ENCODE measurements around the gene KIF21A. TPM values are rescaled to one million over a fixed set of nuclear protein-coding genes. Genes with fewer than 3 reads are reported as not detected.

Gene KIF21A
- total RNA-seq, 5 donors from 2014 or later (not counting 1 experiment from before 2014, with no cell fraction given) = 9.9 to 19.6 (median 13.2) TPM

DNA sequence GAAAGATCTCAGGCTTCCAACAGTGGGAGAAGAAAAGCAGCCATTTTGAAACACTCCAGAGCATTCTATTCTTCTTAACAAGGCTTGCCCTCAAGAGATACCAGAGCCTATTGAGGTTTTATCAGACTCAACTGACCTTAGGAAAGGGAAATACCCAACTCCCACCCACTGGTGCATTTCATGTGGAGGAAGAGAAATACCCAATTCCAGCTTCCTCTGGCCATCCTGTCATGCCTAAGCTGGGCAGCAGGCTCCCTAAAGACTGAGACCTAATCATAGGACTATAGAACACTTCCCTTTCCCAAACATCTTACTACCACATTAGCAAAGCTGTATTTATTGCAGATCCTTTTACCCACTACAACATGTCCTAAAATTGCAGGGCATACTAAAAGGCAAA is 164.5 kb downstream of the KIF21A start:
- Histone ChIP-seq H3K4me1 (ENCODE audit: control insufficient read depth in 1 of 2, extremely low read depth in 1 of 2, insufficient read depth in 2 of 2, low read length in 2 of 2) (no peaks in the 10 kb centered on the region), H3K27ac (ENCODE audit: low read length) (no peak overlapping the region), H3K36me3 (ENCODE audit: control insufficient read depth in 2 of 2, extremely low read depth in 1 of 2, insufficient read depth in 1 of 2, low read length in 1 of 2) (no peaks in the 10 kb centered on the region), H3K9me3 (no peaks in the 10 kb centered on the region), H3K27me3 (replicated peaks in 1 of 2; ENCODE audit: control insufficient read depth in 2 of 2, extremely low read depth in 1 of 2, insufficient read depth in 2 of 2, low read length in 1 of 2) (no peaks in the 10 kb centered on the region), H3K4me3 (ENCODE audit: control insufficient read depth in 1 of 2, extremely low read depth in 1 of 2, low read length in 1 of 2) (no peak overlapping the region)
- ChIA-PET POLR2A (no interaction called here), CTCF (no interaction called here)
- Mint-ChIP-seq H3K4me1 (no peaks in the 10 kb centered on the region), H3K27me3 (peaks cover 14 to 18% of the 10 kb centered on the region in 2 donors), H3K4me3 (no peak overlapping the region), H3K36me3 (no peaks in the 10 kb centered on the region), H3K27ac (no peak overlapping the region), H3K9me3 (no peaks in the 10 kb centered on the region)
- DNase-seq = no peak
- no peak for ATAC-seq (replicated peaks in 1 of 4)

GRCh38 chr12:39277416-39277815 is 165.5 kb downstream of the KIF21A start:
- no CpG with 5 or more reads among the region's 1 CpG for WGBS (ENCODE audit: insufficient coverage)
- ATAC-seq (replicated peaks in 1 of 4) = no peak
- ChIA-PET CTCF (no interaction called here), POLR2A (no interaction called here)
- Histone ChIP-seq H3K9me3 (no peaks in the 10 kb centered on the region), H3K4me1 (ENCODE audit: control insufficient read depth in 1 of 2, extremely low read depth in 1 of 2, insufficient read depth in 2 of 2, low read length in 2 of 2) (no peaks in the 10 kb centered on the region), H3K36me3 (ENCODE audit: control insufficient read depth in 2 of 2, extremely low read depth in 1 of 2, insufficient read depth in 1 of 2, low read length in 1 of 2) (no peaks in the 10 kb centered on the region), H3K27me3 (replicated peaks in 1 of 2; ENCODE audit: control insufficient read depth in 2 of 2, extremely low read depth in 1 of 2, insufficient read depth in 2 of 2, low read length in 1 of 2) (no peaks in the 10 kb centered on the region), H3K4me3 (ENCODE audit: control insufficient read depth in 1 of 2, extremely low read depth in 1 of 2, low read length in 1 of 2) (no peak overlapping the region), H3K27ac (ENCODE audit: low read length) (no peak overlapping the region)
- Mint-ChIP-seq H3K27ac (no peak overlapping the region), H3K36me3 (no peaks in the 10 kb centered on the region), H3K27me3 (peaks cover 18% of the 10 kb centered on the region in 2 donors), H3K4me1 (peaks cover 0 to 2% (median 0%) of the 10 kb centered on the region in 3 donors), H3K4me3 (no peak overlapping the region), H3K9me3 (no peaks in the 10 kb centered on the region)
- no peak for DNase-seq

DNA sequence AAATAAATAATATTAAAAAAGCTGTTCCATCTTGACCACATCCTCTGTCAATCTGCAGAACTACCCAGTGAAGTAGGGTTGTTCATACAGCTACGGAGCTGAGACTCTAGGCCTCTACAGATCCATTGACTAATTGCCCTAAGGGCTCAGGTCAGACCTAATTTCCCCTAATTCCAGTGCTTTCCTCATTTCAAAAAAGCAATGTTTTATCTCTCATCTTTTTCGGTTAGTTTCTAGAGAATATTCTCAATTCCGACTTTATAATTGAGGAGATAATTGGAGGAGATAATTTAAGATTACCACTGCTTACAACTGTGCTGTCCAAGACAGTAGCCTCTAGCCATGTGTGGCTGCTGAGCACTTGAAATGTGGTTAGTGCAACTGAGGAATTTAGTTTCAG is 167.1 kb downstream of the KIF21A start:
- no peak for DNase-seq
- H3K9me3 ChIP-seq = no peaks in the 10 kb centered on the region
- H3K36me3 Mint-ChIP-seq = no peaks in the 10 kb centered on the region
- no peak overlapping the region for H3K27ac ChIP-seq (ENCODE audit: low read length)
- H3K9me3 Mint-ChIP-seq = no peaks in the 10 kb centered on the region
- ChIA-PET POLR2A (no interaction called here), CTCF (interaction anchor here in 1 of 2 donors (0.6 kb wide), 1 partner anchor 719 kb away, joined by 3 read pairs; no protein-coding TSS in a partner anchor)
- H3K27ac Mint-ChIP-seq = no peak overlapping the region
- H3K4me1 Mint-ChIP-seq = peaks cover 0 to 2% (median 0%) of the 10 kb centered on the region in 3 donors
- H3K4me1 ChIP-seq (ENCODE audit: control insufficient read depth in 1 of 2, extremely low read depth in 1 of 2, insufficient read depth in 2 of 2, low read length in 2 of 2) = no peaks in the 10 kb centered on the region
- no peak overlapping the region for H3K4me3 ChIP-seq (ENCODE audit: control insufficient read depth in 1 of 2, extremely low read depth in 1 of 2, low read length in 1 of 2)
- ATAC-seq (replicated peaks in 1 of 4) = no peak
- H3K27me3 ChIP-seq (replicated peaks in 1 of 2; ENCODE audit: control insufficient read depth in 2 of 2, extremely low read depth in 1 of 2, insufficient read depth in 2 of 2, low read length in 1 of 2) = no peaks in the 10 kb centered on the region
- H3K4me3 Mint-ChIP-seq = no peak overlapping the region
- H3K27me3 Mint-ChIP-seq = peaks cover 18% of the 10 kb centered on the region in 2 donors
- 75% methylated on average over 1 of the region's 3 CpGs for WGBS (ENCODE audit: insufficient coverage)
- no peaks in the 10 kb centered on the region for H3K36me3 ChIP-seq (ENCODE audit: control insufficient read depth in 2 of 2, extremely low read depth in 1 of 2, insufficient read depth in 1 of 2, low read length in 1 of 2)

DNA sequence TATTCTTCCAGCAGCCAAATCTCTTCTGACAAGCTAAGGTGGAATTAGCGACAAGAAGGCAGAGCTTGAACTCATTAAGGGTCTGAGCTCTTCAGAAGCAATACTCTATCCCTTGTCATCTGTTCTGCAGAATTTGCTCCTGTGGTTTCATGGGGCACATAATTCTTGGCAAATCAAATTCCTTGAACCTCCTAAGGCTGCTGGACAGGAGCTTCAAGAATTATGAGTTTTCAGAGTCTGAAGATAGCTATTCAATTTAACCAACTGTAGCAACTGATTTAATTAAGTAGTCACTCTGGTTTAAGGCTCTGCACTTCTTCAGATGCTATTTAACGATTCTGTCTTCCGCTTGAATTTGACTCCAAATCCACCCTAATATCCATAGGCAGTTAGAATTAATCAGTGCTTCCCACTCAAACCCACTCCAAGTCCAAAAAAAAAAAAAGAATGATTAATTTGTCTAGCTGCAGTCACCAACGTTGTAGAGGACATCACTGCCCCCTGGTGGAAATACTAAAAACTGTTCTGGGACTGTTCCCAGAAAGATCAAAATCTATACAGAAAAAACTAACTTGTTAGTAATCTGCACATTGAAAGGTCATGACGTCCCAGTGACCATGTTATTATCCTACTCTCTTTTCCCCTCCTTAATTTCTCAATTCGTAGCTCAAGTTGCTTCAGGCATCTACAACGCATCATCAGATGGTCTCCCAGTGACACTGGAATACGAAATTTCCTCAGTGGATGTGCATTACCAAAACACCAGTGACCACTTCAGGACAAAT is 169.9 kb downstream of the KIF21A start:
- H3K36me3 Mint-ChIP-seq = no peaks in the 10 kb centered on the region
- Histone ChIP-seq H3K4me3 (ENCODE audit: control insufficient read depth in 1 of 2, extremely low read depth in 1 of 2, low read length in 1 of 2) (no peak overlapping the region), H3K4me1 (ENCODE audit: control insufficient read depth in 1 of 2, extremely low read depth in 1 of 2, insufficient read depth in 2 of 2, low read length in 2 of 2) (no peaks in the 10 kb centered on the region), H3K27me3 (replicated peaks in 1 of 2; ENCODE audit: control insufficient read depth in 2 of 2, extremely low read depth in 1 of 2, insufficient read depth in 2 of 2, low read length in 1 of 2) (peaks cover 0 to 2% of the 10 kb centered on the region in 2 experiments), H3K27ac (ENCODE audit: low read length) (no peak overlapping the region), H3K36me3 (ENCODE audit: control insufficient read depth in 2 of 2, extremely low read depth in 1 of 2, insufficient read depth in 1 of 2, low read length in 1 of 2) (no peaks in the 10 kb centered on the region), H3K9me3 (no peaks in the 10 kb centered on the region)
- DNase-seq (peak in 9 of 35 experiments; percentile 1 to 48 (median 3)), ATAC-seq (replicated peaks in 1 of 4) (no peak)
- CTCF ChIA-PET = interaction anchor here (0.6 to 1.8 kb wide), 13 partner anchors 8 to 945 kb away, joined by 3 to 8 read pairs (median 3); no protein-coding TSS in a partner anchor
- POLR2A ChIA-PET = no interaction called here
- H3K4me1 Mint-ChIP-seq = peaks cover 0 to 2% (median 0%) of the 10 kb centered on the region in 3 donors
- H3K4me3 Mint-ChIP-seq = no peak overlapping the region
- H3K9me3 Mint-ChIP-seq = no peaks in the 10 kb centered on the region
- H3K27me3 Mint-ChIP-seq = peaks cover 15 to 16% of the 10 kb centered on the region in 2 donors
- H3K27ac Mint-ChIP-seq = no peak overlapping the region
- WGBS (ENCODE audit: insufficient coverage) = 26% methylated on average over 5 of the region's 8 CpGs

- Mint-ChIP-seq H3K27ac (no peak overlapping the region), H3K36me3 (no peaks in the 10 kb centered on the region), H3K9me3 (no peaks in the 10 kb centered on the region), H3K4me3 (no peak overlapping the region), H3K4me1 (peaks cover 0 to 2% (median 0%) of the 10 kb centered on the region in 3 donors), H3K27me3 (peaks cover 7 to 10% of the 10 kb centered on the region in 2 donors)
- H3K36me3 ChIP-seq (ENCODE audit: control insufficient read depth in 2 of 2, extremely low read depth in 1 of 2, insufficient read depth in 1 of 2, low read length in 1 of 2) = no peaks in the 10 kb centered on the region
- WGBS (ENCODE audit: insufficient coverage) = 84% methylated on average over 5 of the region's 5 CpGs
- no peak overlapping the region for H3K4me3 ChIP-seq (ENCODE audit: control insufficient read depth in 1 of 2, extremely low read depth in 1 of 2, low read length in 1 of 2)
- no peak overlapping the region for H3K27ac ChIP-seq (ENCODE audit: low read length)
- ATAC-seq (replicated peaks in 1 of 4) (no peak), DNase-seq (no peak)
- no peaks in the 10 kb centered on the region for H3K4me1 ChIP-seq (ENCODE audit: control insufficient read depth in 1 of 2, extremely low read depth in 1 of 2, insufficient read depth in 2 of 2, low read length in 2 of 2)
- no peaks in the 10 kb centered on the region for H3K9me3 ChIP-seq
- H3K27me3 ChIP-seq (replicated peaks in 1 of 2; ENCODE audit: control insufficient read depth in 2 of 2, extremely low read depth in 1 of 2, insufficient read depth in 2 of 2, low read length in 1 of 2) = peaks cover 0 to 2% of the 10 kb centered on the region in 2 experiments
- POLR2A ChIA-PET = no interaction called here
- CTCF ChIA-PET = interaction anchor here in 1 of 2 donors (0.6 kb wide), 1 partner anchor 10 kb away, joined by 3 read pairs; no protein-coding TSS in a partner anchor
Observed at GRCh38 chr12:39269492-39269891, 173.4 kb downstream of the KIF21A start.

- WGBS (ENCODE audit: insufficient coverage) = no CpG with 5 or more reads among the region's 1 CpG
- POLR2A ChIA-PET = no interaction called here
- Histone ChIP-seq H3K27me3 (replicated peaks in 1 of 2; ENCODE audit: control insufficient read depth in 2 of 2, extremely low read depth in 1 of 2, insufficient read depth in 2 of 2, low read length in 1 of 2) (peaks cover 0 to 2% of the 10 kb centered on the region in 2 experiments), H3K36me3 (ENCODE audit: control insufficient read depth in 2 of 2, extremely low read depth in 1 of 2, insufficient read depth in 1 of 2, low read length in 1 of 2) (no peaks in the 10 kb centered on the region), H3K9me3 (no peaks in the 10 kb centered on the region), H3K4me1 (ENCODE audit: control insufficient read depth in 1 of 2, extremely low read depth in 1 of 2, insufficient read depth in 2 of 2, low read length in 2 of 2) (no peaks in the 10 kb centered on the region), H3K4me3 (ENCODE audit: control insufficient read depth in 1 of 2, extremely low read depth in 1 of 2, low read length in 1 of 2) (no peak overlapping the region), H3K27ac (ENCODE audit: low read length) (no peak overlapping the region)
- Mint-ChIP-seq H3K4me1 (no peaks in the 10 kb centered on the region), H3K4me3 (no peak overlapping the region), H3K9me3 (no peaks in the 10 kb centered on the region), H3K27me3 (peaks cover 2 to 5% of the 10 kb centered on the region in 2 donors), H3K27ac (no peak overlapping the region), H3K36me3 (no peaks in the 10 kb centered on the region)
- ATAC-seq (replicated peaks in 1 of 4) = no peak
- CTCF ChIA-PET = no interaction called here
- no peak for DNase-seq
Observed at GRCh38 chr12:39267886-39268285, 175.0 kb downstream of the KIF21A start.
